GM13977 (cell line): ENCODE measurements around the gene POLR3GL.

Experiments
- DNase-seq: peaks from one replicate; pipeline ENCODE4 v3.0.0; 2012; ENCODE audit warnings: low spot score
- CTCF ChIP-seq: IDR thresholded peaks from 2 replicates; pipeline ENCODE4 v1.5.1; 2012; ENCODE audit warnings: mild to moderate bottlenecking, control low read depth; ENCODE audit not compliant: insufficient read depth; ENCODE audit errors: extremely low read depth, missing control alignments
- in situ Hi-C: fragments of 300-500 bp; cut with MboI; formaldehyde crosslinking; loops from one replicate; pipeline ENCODE4 v1.12.0; 2022; ENCODE audit warnings: low sequenced_read_pairs, low pct_unique_long_range_greater_than_20kb, mixed read lengths, inconsistent platforms; ENCODE audit not compliant: unreplicated experiment

The POLR3GL gene

GRCh38 chr1:145996433-145997015 is 32.0 kb downstream of the POLR3GL start, which contains the start of gene TXNIP:
Gene TXNIP (minus strand): TSS chr1:145996579. CDS start chr1:145996266, 313 bp downstream.
- DNase-seq, result peak; percentile 94
- in situ Hi-C loops, result no loop called here
- no peak for TF ChIP-seq CTCF

- peak; percentile 53 for DNase-seq
- in situ Hi-C loops, result no loop called here
- TF ChIP-seq CTCF, result no peak
Measured at GRCh38 chr1:145997016-145997717, 32.7 kb downstream of the POLR3GL start.

- in situ Hi-C loops, result no loop called here
- no peak for DNase-seq
Measured at GRCh38 chr1:145997718-145998023, 33.2 kb downstream of the POLR3GL start.

GRCh38 chr1:145999321-146000024 is 35.0 kb downstream of the POLR3GL start:
- in situ Hi-C loops, result loop anchor here (25.0 kb wide), 1 partner anchor 112 kb away; the partner anchor contains the start of gene ANKRD35
- DNase-seq, result no peak
- no peak for TF ChIP-seq CTCF

More at GRCh38 chr1:145997718-145998023, 33.2 kb downstream of the POLR3GL start:
- TF ChIP-seq CTCF, result no peak

GRCh38 chr1:146001709-146002108 is 37.2 kb downstream of the POLR3GL start:
- TF ChIP-seq CTCF, result no peak
- DNase-seq, result no peak
- in situ Hi-C loops, result loop anchor here (25.0 kb wide), 1 partner anchor 114 kb away; the partner anchor contains the start of gene ANKRD35

- in situ Hi-C loops, result loop anchor here (25.0 kb wide), 1 partner anchor 120 kb away; the partner anchor contains the start of gene ANKRD35
- DNase-seq, result no peak
- TF ChIP-seq CTCF, result no peak
Measured at GRCh38 chr1:146007489-146008133, 43.1 kb downstream of the POLR3GL start.
